Measurements from ENCODE around the gene ID1.
A peak's percentile ranks its signal among the peaks of the same experiment; 100 is the strongest.
"Not testable (repeated sequence)": the region's sequence is repeated elsewhere in the genome, so short reads cannot be mapped to it uniquely, and the experiment has no call there.

The ID1 gene

GRCh38 chr20:31602779-31603441 lies 2.2 kb upstream of the ID1 start:
- DNase-seq = peak; percentile 32

GRCh38 chr20:31603822-31604566 lies 1.1 kb upstream of the ID1 start:
- peak; percentile 74 for DNase-seq

- no peak for DNase-seq
Measured at GRCh38 chr20:31604567-31605030, 490 bp upstream of the ID1 start.

DNA sequence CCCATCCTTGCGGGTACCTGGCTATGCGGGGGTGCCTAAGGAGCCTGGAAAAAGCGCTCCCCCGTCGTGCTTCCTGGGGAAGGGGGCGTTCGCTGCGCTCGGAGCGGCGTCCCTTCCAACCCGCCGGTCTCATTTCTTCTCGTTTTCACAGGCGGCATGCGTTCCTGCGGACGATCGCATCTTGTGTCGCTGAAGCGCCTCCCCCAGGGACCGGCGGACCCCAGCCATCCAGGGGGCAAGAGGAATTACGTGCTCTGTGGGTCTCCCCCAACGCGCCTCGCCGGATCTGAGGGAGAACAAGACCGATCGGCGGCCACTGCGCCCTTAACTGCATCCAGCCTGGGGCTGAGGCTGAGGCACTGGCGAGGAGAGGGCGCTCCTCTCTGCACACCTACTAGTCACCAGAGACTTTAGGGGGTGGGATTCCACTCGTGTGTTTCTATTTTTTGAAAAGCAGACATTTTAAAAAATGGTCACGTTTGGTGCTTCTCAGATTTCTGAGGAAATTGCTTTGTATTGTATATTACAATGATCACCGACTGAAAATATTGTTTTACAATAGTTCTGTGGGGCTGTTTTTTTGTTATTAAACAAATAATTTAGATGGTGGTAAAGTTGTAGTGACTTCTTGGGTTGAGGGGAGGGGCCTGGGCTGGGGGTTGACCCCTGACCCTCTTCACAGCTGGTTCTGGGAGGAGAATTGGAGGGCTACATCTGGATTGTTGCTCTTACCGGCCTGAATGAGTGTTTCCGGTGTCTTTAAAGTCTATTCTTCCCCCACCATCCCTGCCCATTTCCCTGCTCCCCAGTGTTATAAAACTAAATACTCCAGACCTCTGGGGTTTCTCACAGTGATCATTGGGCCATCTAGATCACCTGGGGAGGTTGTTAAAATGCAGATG lies 1.1 kb downstream of the ID1 start:
- DNase-seq = no peak

- no peak for DNase-seq
Measured at GRCh38 chr20:31606804-31607639, 1.9 kb downstream of the ID1 start.

- DNase-seq = no peak
Measured at GRCh38 chr20:31607640-31608250, 2.7 kb downstream of the ID1 start.

DNA sequence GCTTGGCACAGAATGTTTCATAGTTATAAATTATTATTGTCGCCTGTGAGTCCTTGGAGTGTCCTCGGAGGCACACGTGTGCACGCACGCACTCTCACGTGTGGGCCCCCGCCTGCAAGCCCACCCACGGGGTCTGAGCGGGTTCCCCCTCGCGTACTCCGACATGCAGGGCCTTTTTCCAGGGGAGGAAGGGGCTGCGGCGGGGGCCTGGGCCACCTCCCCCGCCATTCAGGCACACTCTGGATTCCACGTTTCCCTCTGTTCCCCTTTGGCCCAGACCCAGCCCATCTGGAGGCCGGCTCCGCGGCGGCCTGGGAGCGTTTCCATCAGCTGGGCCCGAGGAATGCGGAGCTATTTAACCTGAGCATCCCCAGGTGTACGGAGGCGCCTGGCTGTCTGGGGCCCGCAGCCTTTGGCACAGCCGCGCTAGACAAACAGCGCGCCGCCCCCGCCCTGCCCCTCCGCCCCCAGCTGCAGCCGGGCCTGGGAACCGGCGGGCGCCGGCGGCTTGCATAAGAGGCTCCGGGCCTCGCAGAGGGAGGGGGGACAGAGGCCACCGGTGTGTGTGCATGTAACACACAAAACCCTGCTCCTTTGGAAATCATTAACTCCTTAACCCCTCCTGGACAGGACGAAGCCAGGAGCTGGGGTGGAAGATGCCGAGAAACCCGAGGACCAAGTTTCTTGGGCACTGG lies 3.3 kb downstream of the ID1 start:
- DNase-seq = no peak

GRCh38 chr20:31612271-31612640 lies 7.2 kb downstream of the ID1 start:
- not testable (repeated sequence) for DNase-seq

DNA sequence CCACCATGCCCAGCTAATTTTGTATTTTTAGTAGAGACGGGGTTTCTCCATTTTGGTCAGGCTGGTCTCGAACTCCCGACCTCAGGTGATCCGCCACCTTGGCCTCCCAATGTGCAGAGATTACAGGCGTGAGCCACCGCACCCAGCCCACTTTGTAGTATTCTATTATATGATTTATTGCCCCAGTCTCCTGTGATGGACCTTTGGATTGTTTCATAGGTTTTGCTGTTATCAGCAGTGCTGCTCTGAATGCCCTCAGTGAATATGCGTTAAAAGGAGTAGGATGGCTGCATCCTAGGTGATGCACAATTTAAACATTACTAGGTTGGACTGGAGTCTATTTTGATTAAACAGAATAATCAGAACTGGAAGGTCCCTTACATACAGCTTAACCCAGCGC lies 10.3 kb downstream of the ID1 start:
- DNase-seq = no peak

- no peak for DNase-seq
Measured at GRCh38 chr20:31617432-31618104, 12.5 kb downstream of the ID1 start.

GRCh38 chr20:31620246-31620645 lies 15.2 kb downstream of the ID1 start:
- no peak for DNase-seq

DNA sequence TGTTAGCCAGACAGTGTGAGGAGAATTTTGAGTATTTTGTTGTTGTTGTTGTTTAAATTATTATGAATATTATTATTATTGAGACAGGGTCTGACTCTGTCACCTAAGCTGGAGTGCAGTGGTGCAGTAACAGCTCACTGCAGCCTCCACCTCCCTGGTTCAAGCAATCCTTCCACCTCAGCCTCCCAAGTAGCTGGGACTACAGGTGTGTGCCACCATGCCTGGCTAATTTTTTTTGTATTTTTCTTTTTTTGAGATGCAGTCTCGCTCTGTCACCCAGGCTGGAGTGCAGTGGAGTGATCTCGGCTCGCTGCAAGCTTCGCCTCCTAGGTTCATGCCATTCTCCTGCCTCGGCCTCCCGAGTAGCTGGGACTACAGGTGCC lies 18.0 kb downstream of the ID1 start:
- not testable (repeated sequence) for DNase-seq

DNA sequence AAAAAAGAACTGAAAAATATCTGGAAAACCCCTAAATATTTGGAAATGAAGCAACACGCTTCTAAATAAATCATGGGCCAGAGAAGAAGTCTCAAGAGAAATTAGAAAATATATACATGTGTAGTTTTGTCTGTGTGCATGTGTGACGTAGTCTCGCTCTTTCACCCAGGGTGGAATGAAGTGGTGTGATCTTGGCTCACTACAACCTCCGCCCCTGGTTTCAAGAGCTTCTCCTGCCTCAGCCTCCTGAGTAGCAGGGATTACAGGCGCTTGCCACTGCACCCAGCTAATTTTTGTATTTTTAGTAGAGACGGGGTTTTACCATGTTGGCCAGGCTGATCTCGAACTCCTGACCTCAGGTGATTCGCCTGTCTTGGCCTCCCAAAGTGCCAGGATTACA lies 21.4 kb downstream of the ID1 start:
- not testable (repeated sequence) for DNase-seq

DNA sequence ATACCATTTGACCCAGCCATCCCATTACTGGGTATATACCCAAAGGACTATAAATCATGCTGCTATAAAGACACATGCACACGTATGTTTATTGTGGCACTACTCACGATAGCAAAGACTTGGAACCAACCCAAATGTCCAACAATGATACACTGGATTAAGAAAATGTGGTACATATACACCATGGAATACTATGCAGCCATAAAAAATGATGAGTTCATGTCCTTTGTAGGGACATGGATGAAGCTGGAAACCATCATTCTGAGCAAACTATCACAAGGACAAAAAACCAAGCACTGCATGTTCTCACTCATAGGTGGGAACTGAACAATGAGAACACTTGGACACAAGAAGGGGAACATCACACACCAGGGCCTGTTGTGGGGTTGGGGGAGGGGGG lies 23.0 kb downstream of the ID1 start:
- not testable (repeated sequence) for DNase-seq

DNA sequence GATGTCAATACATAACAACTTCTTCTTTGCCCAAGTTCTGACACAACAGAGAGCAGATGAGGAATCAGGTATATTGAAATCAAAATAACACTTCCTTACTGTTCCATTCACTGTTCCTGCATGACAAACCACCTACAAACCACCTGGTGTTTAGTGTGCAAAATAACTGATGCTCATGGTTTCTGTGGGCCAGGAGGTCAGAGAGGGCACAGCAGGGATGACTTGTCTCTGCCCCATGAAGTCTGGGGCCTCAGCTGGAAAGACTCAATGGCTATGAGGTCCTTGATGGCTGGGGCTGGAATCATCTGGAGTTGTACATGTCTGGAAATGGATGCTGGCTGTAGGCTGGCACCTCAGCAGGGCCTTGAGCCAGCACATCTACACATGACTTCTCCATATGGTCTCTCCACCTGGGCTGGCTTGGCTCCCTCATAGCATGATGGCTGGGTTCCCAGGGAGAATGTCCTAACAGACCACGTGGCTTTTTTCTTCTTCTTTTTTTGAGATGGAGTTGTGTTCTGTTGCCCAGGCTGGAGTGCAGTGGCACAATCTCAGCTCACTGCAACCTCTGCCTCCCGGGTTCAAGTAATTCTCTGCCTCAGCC lies 25.2 kb downstream of the ID1 start:
- no peak for DNase-seq

DNA sequence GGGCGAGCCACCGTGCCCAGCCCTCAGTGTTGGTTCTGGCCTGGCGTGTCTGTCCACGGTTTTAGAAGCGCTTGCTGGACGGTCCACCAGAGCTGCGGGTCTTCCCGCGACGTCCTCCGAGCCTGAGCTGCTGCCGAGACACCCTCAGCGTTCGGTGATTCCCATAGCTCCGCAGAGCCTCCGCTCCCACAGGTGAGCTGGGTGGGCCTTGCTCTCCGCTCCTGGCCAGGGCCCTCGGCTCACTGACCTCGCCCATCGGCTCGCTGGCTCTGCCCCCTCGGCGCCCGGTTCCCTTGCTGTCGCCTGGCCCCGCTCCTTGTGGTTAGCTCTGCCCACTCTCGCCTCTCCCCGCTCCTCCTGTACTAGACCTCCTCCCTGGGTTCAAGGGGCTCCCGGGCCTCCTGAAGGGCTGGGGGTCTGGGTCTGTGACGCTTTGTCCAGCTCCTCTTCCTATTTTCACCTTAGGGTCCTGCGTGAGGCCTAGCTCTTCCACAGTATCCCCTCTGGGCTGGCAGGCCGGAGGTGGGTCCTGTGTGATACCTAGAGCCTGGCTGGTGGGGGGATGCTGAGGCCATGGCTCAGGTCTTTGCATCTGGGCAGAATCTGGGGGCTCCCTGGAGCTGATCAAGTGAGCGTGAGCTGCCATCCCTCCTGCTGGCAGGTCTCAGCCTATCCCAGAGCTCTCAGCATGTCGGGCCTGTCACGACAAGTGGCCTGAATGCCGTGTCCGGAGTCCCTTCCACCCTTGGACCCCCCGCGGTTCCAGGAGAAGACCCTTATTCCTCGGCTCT lies 27.7 kb downstream of the ID1 start:
- DNase-seq = no peak

- DNase-seq = no peak
Measured at GRCh38 chr20:31633339-31633914, 28.3 kb downstream of the ID1 start.

- DNase-seq = no peak
Measured at GRCh38 chr20:31637660-31638059, 32.6 kb downstream of the ID1 start, which contains the start of gene COX4I2. TSS of gene COX4I2 (plus strand) at chr20:31637912. CDS start at chr20:31639018, 1,106 bp downstream.

DNA sequence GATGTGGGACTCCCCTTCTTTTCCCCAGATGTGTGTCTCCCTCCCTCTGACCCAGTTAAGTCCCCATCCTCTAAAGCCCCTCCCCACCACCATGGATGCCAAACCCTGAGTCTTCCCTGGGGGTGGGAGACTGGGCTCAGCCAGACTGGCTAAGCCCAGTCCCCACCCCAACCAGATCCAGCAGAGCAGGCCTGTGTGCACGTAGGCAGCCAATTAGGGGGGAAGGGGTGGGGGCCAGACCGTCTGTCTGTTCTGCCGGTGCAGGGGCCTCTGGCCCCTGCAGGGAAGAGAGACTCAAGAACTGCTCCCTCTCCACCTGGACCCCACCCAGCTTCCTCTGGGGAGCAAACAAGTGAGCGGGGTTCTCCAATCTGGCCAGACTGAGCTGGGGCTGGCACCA lies 33.2 kb downstream of the ID1 start:
- DNase-seq = no peak
